KMS-11 (cell line): Measurements from ENCODE around the gene CACNB2.
"Not testable (repeated sequence)": the region's sequence is repeated elsewhere in the genome, so short reads cannot be mapped to it uniquely, and the experiment has no call there.

Experiments used
- H2AFZ ChIP-seq: fragments of 200-600 bp; sonication (generic); 2 replicates; pipeline ENCODE4 v1.6.1; 2016; ENCODE audit warnings: antibody characterized with exemption, mixed run types, low read depth
- H3K27ac ChIP-seq: fragments of 200-600 bp; sonication (generic); 2 replicates; pipeline ENCODE4 v1.6.1; 2016; ENCODE audit warnings: mild to moderate bottlenecking, mixed run types
- H3K27me3 ChIP-seq: fragments of 200-600 bp; sonication (generic); 2 replicates; pipeline ENCODE4 v1.6.1; 2017; ENCODE audit warnings: mild to moderate bottlenecking, low read depth, mixed run types, moderate library complexity; ENCODE audit not compliant: insufficient read depth
- H3K36me3 ChIP-seq: fragments of 200-600 bp; sonication (generic); 2 replicates; pipeline ENCODE4 v1.6.1; 2017; ENCODE audit warnings: mild to moderate bottlenecking, mixed run types; ENCODE audit not compliant: insufficient read depth
- H3K4me1 ChIP-seq: fragments of 200-600 bp; sonication (generic); 2 replicates; pipeline ENCODE4 v1.6.1; 2016; ENCODE audit warnings: mild to moderate bottlenecking, low read depth, mixed run types; ENCODE audit not compliant: poor library complexity, severe bottlenecking
- H3K4me2 ChIP-seq: fragments of 200-600 bp; sonication (generic); 2 replicates; pipeline ENCODE4 v1.7.0; 2016; ENCODE audit warnings: mild to moderate bottlenecking, mixed run types
- H3K4me3 ChIP-seq: fragments of 200-600 bp; sonication (generic); IDR thresholded peaks from 2 replicates; pipeline ENCODE4 v1.6.1; 2017; ENCODE audit warnings: low read depth, low read length, mixed read lengths; ENCODE audit not compliant: insufficient read depth
- H3K79me2 ChIP-seq: fragments of 200-600 bp; sonication (generic); 2 replicates; pipeline ENCODE4 v1.6.1; 2016; ENCODE audit warnings: low read depth, mixed run types; ENCODE audit not compliant: insufficient read depth
- H3K9ac ChIP-seq: fragments of 200-600 bp; sonication (generic); 2 replicates; pipeline ENCODE4 v1.6.1; 2016; ENCODE audit warnings: mild to moderate bottlenecking, mixed run types
- H4K20me1 ChIP-seq: fragments of 200-600 bp; sonication (generic); 2 replicates; pipeline ENCODE4 v1.6.1; 2016; ENCODE audit warnings: mild to moderate bottlenecking, mixed run types; ENCODE audit not compliant: insufficient read depth
- CTCF ChIP-seq: fragments of 200-600 bp; sonication (generic); conservative IDR thresholded peaks from 2 replicates; pipeline ENCODE4 v1.6.1; 2017; ENCODE audit warnings: low read depth, mild to moderate bottlenecking, antibody characterized with exemption, low read length, moderate library complexity, mixed read lengths

CACNB2 gene

GRCh38 chr10:18164748-18165361, 24.6 kb downstream of the CACNB2 start:
- H4K20me1 ChIP-seq: no peaks in the 10 kb centered on the region
- H3K4me3 ChIP-seq: no peak overlapping the region
- no peaks in the 10 kb centered on the region for H3K36me3 ChIP-seq
- H3K9ac ChIP-seq: no peak overlapping the region
- no peak overlapping the region for H2AFZ ChIP-seq
- no peak for TF ChIP-seq CTCF
- H3K79me2 ChIP-seq: no peaks in the 10 kb centered on the region
- no peak overlapping the region for H3K4me2 ChIP-seq
- no peaks in the 10 kb centered on the region for H3K4me1 ChIP-seq
- no peak overlapping the region for H3K27ac ChIP-seq
- no peaks in the 10 kb centered on the region for H3K27me3 ChIP-seq

GRCh38 chr10:18178854-18179483, 38.7 kb downstream of the CACNB2 start:
- Histone ChIP-seq H4K20me1 (no peaks in the 10 kb centered on the region), H3K4me1 (no peaks in the 10 kb centered on the region), H3K9ac (no peak overlapping the region), H3K36me3 (no peaks in the 10 kb centered on the region), H3K79me2 (no peaks in the 10 kb centered on the region), H2AFZ (no peak overlapping the region), H3K27ac (no peak overlapping the region), H3K27me3 (no peaks in the 10 kb centered on the region), H3K4me2 (no peak overlapping the region), H3K4me3 (no peak overlapping the region)
- no peak for TF ChIP-seq CTCF

GRCh38 chr10:18179891-18180290, 39.7 kb downstream of the CACNB2 start:
- Histone ChIP-seq H3K79me2 (no peaks in the 10 kb centered on the region), H2AFZ (no peak overlapping the region), H3K27me3 (no peaks in the 10 kb centered on the region), H3K36me3 (no peaks in the 10 kb centered on the region), H3K27ac (no peak overlapping the region), H3K9ac (no peak overlapping the region), H3K4me1 (no peaks in the 10 kb centered on the region), H3K4me2 (no peak overlapping the region), H4K20me1 (no peaks in the 10 kb centered on the region), H3K4me3 (no peak overlapping the region)
- TF ChIP-seq CTCF: no peak

- not testable (repeated sequence) for H3K27ac ChIP-seq, H3K27me3 ChIP-seq, H3K79me2 ChIP-seq, H3K36me3 ChIP-seq, H2AFZ ChIP-seq, H4K20me1 ChIP-seq, H3K4me2 ChIP-seq, H3K9ac ChIP-seq, H3K4me1 ChIP-seq, H3K4me3 ChIP-seq
Measured at GRCh38 chr10:18181382-18181781, 41.2 kb downstream of the CACNB2 start.

- no peaks in the 10 kb centered on the region for H3K79me2 ChIP-seq
- no peak overlapping the region for H2AFZ ChIP-seq
- H3K36me3 ChIP-seq: no peaks in the 10 kb centered on the region
- H3K27ac ChIP-seq: no peak overlapping the region
- no peak for TF ChIP-seq CTCF
- no peak overlapping the region for H3K4me2 ChIP-seq
- no peaks in the 10 kb centered on the region for H3K27me3 ChIP-seq
- no peaks in the 10 kb centered on the region for H4K20me1 ChIP-seq
- no peak overlapping the region for H3K9ac ChIP-seq
- H3K4me1 ChIP-seq: no peaks in the 10 kb centered on the region
- H3K4me3 ChIP-seq: no peak overlapping the region
Measured at GRCh38 chr10:18185621-18186020, 45.4 kb downstream of the CACNB2 start.
